CD4-positive, alpha-beta T cell treated with Interleukin-4 for 4 hours (primary cell): Measurements from ENCODE around the gene DCP1A.
A peak's percentile ranks its signal among the peaks of the same experiment; 100 is the strongest.
"Not testable (repeated sequence)": the region's sequence is repeated elsewhere in the genome, so short reads cannot be mapped to it uniquely, and the experiment has no call there.

Experiments
- DNase-seq: peaks from one replicate; pipeline ENCODE4 v3.0.0-alpha.2; 2020

The DCP1A gene

DNA sequence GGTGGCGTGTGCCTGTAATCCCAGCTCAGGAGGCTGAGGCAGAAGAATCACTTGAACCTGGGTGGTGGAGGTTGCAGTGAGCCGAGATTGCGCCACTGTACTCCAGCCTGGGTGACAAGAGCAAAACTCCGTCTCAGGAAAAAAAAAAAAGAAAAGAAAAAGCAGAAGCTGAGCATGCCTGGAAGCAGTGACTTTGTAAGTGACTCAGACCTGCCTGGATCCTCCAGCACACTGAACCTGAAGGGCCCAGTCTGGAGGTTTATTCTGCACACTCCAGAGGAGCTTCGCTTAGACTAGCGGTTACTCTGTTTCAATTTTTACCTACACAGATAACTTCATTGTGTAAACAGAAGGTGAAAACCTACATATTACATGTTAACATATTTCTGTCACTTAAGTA, 19.4 kb downstream of the DCP1A start:
- not testable (repeated sequence) for DNase-seq

DNA sequence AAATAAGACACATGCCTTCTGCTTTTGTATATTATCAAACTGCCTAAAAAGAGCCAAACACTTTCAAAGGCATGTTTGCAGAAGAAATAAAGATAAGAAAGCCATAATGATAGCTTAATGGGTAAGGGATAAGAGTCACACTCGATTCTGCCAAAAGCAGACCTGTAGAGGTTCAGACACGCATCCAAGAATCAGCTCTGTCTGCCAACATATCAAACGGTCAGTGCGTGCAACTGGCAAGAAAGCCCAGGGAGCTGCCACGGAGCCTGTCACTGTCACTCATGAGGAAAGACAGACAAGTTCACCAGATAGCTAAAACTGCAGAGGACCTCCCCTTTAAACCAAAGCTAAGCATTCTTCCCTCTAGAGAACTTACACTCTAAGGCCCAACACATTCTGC, 23.2 kb downstream of the DCP1A start:
- DNase-seq = no peak

DNA sequence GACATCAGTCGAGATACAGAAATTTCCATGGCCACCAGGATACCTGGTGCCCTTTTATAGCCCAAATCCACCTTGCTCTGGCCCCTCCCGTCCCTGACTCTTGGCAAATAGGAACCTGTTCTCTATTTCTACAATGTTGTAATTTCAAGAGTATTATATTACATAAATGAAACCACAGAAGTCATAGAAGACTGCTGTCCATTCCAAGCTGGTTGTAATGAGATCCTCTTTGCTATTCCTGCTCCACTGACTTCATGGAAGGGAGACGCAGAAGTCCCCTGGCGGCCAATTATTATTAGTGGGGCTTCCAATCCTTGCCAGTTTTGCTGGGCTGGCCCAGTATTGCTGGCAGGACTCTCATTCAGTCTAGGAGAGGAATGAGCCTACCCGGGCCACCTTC, 26.6 kb downstream of the DCP1A start:
- DNase-seq = no peak

DNA sequence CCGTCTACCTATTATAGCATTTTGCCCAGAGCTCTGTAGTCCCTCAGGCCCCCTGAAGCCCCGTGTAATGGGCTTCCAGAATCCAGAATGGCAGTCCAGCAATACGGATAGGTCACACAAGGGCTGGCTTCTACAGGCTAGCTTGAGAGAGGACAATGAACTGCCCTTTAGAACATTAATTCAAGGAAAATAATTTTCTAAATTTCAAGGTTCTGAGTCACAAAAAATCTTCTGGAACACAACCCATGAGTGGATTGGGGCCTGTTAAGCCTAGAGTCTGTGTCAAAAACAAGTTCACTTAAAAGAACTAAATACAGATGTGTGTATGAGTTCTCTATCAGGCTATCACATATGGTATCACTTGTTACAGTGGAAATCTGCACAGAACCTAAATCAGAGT, 28.8 kb downstream of the DCP1A start:
- no peak for DNase-seq

DNA sequence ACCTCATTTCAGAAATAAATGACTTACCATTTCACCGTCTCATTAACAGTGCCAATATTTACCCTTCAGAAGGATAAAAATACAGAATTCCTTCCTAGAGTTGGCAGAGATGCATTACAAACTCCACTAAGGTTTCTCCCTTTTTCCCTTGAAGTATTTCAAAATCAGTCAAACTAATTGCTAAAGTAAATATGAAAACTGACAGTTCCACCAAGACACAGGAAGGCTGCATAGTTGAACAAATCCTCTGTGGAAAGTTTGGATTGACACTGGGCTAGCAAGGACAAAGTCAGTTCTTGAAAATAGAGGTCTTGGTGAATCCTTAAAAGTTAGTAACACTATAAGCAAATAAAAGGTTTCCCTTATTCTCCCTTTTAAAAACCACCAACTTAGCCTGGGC, 34.5 kb downstream of the DCP1A start:
- DNase-seq = no peak

DNA sequence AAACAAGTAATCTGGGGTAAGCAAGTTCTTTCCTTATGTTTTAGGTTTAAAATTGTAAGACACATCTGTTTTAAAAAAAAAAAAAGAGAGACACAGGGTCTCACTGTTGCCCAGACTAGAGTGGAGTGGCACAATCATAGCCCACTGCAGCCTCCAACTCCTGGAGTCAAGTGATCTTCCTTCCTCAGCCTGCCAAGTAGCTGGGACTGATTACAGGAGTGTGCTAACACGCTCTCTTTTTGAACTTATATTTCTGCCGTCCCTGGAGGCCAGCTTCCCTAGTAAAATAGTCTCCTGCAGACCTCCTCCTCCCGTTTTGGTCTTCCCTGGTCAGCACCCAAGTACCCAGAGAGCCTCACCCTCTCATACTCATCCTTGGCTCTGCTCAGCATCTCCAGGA, 35.5 kb downstream of the DCP1A start:
- no peak for DNase-seq

DNA sequence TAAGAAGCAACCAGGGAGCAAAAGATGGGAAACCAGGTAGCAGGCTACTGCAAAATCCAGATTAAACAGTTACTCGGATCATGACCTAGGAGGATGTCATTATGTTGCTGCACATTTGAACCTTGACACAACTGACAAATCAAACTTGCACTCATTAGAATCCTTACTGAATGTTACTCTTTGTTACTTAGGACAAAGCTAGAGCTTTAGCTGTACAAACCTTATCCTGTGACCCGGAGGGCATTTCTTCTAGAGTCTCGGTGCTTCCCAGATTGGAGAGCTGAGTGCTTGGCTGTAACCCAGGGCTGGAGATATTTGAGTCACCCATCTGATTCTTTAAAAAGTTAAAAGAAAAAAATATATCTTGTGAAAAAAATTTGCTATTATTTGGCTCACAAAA, 43.4 kb downstream of the DCP1A start:
- no peak for DNase-seq

DNA sequence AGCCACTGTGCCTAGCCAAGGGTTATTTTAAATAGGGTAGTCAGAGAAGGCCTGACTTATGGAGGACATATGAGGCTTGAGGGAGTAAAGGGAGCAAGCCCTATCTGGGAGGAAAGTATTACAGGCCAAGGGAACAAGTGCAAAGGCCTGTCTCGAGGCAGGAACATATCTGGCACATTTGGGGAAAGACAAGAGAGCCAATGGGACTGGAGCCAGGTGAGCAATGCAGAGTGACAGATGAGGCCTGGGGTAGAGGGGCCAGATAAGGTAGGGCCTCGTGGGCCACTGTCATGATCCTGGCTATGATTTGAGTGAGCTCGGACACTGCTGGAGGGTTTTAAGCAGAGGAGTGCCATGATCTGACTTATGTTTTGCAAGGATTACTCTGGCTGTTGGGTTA, 43.8 kb downstream of the DCP1A start:
- DNase-seq = no peak

DNA sequence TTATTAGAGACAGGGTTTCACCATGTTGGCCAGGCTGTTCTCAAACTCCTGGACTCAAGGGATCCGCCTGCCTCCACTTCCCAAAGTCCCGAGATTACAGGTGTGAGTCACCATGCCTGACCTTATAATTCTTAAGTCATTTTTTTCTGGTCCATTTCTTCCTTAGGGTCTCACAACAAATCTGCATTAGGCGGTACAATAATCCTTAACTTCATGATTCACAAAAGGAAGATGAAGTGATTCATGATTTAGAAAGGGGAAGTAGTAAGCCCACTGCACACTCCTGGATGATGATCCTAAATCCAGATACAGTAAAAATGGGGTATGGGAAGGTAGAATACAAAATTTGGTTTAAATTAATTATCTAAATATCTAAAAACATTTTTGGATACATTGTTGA, 46.5 kb downstream of the DCP1A start:
- no peak for DNase-seq

DNA sequence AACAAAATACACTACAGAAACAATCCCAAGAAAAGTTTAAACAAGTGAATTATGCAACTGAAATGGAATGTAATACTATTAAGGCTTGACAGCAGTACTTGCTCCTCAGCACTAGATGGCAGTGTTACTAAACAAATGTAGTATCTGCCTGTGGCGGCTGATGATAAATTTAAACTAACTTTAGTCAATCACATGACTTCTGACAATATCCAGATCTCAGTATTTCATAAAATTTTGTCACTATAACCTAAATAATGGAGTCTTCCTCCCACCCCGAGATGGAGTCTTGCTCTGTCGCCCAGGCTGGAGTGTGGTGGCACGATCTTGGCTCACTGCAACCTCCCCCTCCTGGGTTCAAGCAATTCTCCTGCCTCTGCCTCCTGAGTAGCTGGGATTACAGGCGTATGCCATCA, 47.7 kb downstream of the DCP1A start:
- peak; percentile 59 for DNase-seq

DNA sequence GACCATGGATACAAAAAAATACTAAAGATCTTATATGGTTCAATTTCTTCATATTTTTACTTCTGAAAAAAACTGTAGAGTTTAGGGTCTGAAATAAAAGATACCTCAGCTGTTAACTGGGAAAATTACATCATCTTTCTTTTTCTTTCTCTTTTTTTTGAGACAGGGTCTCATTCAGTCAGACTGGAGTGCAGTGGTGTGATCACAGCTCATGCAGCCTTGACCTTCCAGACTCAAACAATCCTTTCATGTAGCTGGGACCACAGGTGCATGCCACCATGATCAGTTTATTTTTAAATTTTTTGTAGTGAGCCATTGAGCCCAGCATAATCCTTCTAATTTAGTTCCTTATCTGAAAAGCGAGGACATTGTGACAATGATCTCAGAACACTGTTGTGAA, 51.9 kb downstream of the DCP1A start:
- no peak for DNase-seq

DNA sequence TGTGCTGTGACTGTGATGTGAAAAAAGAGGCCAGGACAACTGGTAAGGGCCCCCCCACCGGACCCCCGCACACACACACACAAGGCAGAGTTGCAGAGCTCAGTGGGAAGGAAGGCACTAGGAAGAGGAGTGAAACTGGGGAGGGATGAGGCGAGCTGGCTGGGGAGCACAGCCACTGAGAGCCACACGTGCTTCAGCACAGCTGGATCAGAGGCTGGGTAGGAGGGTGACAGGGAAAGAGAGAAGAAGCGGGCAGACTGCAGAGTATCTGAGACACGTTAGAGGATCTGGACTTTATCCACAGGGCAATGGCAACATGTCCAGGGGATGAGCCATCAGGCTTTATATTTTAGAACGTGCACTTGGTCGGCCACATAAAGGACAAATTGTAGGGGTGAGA, 53.5 kb downstream of the DCP1A start:
- DNase-seq = no peak

DNA sequence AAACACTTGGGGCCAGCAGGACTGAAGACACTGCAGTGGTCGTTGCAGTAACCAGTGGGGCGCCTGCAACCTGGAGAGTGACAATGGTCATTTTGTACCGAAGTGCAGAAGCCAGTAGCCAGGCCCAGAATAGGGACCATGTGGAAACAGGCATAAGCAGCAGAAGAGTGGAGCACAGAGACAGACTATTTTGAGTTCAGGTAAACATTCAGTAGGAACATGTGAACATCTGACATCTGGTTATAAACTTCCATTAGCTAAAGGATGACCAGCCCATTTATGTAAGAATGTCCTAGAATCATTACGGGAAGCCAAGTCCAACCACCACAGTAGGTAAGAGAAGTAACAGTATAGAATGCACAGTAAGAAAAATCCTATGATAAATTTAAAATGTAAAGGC, 59.1 kb downstream of the DCP1A start:
- DNase-seq = no peak

DNA sequence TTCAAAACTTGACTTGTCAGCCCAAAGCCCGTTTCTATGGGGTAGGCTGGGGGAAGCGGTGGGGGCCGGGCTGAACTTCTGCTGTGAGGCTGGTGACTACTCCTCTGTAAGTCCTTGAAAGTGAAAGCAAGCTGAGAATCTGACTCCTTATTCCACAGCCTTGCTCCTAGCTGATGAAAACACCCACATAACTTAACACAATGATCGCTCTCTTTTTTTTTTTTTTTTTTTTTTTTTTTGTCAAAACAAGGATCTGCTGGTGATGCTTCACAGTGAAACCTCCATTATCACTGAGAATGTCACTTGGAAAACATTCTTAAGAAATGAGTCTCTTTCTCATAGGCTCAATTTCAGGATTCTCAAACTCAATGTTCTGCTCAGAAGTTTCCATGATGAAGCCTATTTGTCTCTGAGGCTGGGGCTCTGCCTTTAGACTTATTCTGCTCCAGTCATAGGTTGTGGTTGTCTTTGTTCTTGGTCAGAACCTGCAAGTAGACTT, 60.2 kb downstream of the DCP1A start:
- DNase-seq = no peak

DNA sequence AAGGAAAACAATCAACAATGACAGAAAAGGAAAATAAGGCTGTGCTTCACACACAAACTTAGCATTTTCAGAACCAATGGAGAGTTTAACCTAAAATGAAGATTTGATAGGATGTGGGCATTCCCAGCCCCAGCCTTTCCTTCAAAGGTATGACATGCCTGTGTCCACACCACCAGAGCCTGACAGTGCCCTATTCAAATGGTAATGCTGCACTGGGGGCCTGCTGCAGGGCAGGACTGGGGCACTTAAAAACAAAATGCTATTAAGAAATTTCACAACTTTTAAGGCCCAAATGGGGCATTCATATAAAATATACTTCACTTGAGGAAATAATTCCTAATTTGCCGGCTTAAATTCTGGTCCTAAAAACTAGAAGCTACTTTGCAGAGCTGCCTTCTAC, 60.6 kb downstream of the DCP1A start:
- DNase-seq = no peak

DNA sequence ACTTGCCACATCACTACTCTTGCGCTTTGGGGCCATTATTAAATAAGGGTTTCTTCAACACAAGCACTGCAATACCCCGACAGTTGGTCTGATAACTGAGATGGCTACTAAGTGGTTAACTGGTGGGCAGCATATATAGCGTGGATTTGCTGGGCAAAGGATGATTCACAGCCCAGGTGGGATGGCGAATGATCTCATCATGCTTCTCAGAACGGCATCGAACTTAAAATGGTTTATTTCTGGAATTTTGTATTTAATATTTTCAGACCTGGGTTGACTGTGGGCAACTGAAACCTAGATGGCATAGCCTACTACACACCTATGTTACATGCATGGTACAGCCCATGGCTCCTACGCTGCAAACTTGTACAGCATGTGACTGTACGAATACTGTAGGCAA, 64.8 kb downstream of the DCP1A start:
- DNase-seq = no peak

DNA sequence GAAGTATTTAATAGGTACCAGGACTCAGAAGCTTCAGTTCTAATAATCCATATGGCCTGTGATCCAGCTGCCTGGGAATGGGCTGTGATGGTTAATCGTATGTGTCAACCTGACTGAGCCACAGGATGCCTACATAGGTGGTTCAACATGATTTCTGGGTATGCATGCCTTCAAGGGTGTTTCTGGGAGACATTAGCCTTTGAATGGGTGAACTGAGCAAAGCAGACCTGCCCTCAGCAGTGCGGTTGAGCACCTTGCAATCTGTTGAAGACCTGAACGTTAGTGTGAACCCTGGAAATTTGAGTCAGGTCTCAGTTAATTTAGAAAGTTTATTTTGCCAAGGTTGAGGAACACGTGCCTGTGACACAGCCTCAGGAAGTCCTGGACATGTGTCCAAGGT, 68.7 kb downstream of the DCP1A start:
- no peak for DNase-seq

DNA sequence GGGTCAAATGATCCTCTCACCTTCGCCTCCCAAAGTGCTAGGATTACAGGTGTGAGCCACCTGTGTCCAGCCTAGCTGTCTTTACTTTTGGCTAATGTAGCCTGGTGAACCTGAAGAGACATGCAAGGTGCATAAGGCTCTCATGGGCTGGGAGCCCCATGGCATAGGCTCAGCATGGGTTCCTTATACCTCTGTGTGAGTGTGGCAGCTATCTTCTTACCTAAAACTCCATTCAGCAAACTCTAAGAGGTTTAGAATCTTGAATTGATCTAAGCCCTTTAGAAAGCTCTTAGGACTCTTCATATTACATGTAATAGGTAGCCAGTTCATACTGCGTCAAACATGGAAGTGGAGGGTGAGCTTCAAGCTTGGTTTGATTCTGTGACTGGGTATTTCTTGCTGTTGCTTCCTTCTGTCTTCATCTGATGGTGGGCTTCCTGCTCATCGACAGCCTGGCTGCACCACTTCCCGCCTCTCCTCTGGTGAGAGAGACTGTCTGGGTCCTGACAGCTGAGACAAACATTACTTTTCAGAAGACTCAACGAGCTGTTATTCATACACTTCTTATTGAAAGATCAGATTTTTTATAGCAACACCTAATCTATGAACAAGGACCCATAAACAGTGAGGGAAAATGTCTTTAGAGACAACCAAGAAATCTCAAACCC, 72.3 kb downstream of the DCP1A start:
- DNase-seq = no peak

DNA sequence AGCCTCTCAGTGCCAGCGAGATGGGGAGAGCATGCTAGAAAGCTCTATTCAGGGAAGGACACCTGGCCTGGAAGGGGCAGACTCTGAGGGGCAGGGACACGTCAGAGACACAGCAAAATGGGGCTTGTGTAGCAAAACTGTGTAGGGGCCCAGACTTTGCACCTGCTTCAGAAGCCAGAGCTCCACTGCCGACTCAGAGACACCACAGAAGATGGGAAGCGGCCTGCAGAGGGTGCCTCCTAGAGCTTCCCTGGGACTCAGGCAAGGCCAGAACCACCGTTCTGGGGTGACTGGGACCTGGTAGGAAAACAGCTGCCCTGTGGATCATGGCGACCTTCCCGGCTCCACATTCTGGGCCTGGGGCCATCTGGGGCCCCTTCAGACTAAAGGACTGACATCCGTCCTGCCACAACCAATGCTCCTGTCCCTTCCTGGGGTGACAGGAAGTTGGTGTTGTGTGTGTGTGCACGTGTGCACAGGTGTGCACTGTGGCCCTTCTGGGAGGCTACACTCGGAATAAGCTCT, 74.1 kb downstream of the DCP1A start:
- DNase-seq = no peak

DNA sequence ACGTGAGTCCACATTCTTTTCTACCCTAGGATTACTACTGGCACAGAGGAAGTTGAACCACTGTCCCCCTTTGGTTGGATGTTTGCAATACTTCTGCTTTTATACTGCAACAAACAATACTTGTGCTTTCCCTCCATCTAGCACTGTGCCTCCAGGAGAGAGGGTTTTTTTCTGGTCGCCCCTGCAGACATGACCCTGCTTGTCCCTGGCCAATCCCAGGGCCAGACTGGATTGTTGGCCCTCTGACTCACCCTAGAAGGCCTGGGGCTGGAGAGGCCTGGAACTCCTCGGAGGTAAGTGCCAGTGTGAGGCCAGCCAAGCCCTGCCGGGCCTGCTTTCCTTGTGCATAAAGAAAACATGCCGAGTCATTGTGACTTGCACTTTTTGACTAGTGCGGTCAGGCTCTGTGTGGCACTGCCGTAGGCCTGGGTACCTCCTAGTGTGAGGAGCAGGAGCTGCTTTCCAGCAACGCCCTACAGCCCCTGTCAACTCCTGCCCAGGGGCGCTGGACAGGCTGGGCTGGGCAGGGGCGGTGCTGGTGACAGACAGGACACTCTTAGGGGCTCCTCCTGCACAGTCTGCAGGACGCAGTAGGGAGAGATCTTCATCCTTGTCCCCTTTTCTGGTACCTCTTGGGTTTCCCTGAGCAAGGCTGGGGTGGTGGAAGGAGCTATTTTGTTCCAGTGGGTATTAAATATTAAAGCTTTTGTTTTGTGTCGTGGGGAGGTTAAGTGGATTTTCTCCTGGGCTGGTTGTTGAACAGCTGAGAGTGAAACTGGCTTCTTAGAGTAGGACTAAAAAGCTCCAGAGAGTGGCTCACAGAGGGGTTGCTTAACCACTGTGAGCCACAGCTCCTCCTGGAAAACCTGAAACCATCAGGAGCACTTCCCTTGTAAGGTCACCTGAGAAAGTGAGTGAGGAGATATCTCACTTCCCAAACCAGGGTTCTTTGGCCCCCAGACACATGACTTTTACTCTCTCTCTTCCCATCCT, 77.2 kb downstream of the DCP1A start:
- DNase-seq = no peak

DNA sequence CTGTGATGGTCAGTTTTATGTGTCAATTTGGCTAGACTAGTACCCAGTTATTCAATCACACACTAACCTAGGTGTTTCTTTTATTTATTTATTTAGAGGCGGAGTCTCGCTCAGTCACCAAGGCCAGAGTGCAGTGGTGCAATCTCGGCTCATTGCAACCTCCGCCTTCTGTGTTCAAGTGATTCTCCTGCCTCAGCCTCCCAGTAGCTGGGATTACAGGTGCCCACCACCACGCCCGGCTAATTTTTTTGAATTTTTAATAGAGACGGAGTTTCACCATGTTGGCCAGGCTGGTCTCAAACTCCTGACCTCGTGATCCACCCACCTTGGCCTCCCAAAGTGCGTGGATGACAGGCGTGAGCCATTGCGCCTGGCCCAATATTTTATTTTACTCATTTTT, 78.2 kb downstream of the DCP1A start:
- not testable (repeated sequence) for DNase-seq

DNA sequence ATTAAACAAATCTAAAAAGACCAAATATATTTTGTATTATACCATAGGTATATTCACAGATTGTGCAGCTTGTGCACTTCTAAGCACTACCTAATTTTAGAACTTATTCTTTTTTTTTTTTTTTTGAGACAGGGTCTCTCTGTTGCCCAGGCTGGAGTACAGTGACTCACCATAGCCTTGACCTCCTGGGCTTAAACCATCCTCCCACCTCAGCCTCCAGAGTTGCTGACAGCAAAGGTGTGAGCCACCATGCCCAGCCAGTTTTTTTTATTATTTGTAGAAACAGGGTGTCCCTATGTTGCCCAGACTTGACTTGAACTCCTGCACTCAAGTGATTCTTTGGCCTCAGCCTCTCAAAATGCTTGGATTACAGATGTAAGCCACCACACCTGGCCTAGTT, 79.6 kb downstream of the DCP1A start:
- no peak for DNase-seq

DNA sequence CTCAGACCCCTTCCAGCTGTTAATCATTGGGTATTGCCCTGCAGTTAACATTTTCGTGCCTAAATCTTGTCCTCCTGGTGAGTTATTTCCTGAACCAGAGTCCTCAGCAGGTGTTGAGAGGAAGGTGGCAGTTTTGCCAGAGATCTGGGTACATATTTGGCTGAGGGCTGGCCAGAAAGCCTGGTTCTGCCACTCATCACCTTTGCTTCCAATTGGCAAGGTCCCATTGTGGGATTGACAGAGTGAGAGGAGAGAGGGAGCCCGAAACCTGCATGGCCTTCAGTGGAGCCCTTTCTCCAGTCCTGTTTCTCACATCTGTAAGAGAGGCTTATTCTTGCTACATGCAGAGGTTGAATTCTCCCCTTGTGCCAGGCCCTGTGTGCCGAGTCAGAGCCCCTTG, 82.6 kb downstream of the DCP1A start:
- DNase-seq = no peak

DNA sequence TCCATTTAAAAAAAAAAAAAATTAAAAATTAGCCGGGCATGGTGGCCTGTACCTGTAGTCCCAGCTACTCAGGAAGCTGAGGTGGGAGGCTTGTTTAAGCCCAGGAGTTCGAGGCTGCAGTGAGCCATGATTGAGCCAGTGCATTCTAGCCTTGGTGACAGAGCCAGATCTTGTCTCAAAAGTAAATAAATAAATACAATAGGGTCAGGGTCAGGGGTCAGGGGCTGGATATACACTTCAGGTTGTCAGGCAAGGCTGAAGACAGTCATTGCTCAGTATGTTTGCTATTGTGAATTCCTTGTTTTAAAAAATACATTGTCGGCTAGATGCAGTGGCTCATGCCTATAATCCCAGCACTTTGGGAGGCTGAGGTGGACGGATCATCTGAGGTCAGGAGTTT, 83.4 kb downstream of the DCP1A start:
- DNase-seq = no peak
